GM12891 (cell line): ENCODE results near the gene LOXHD1.

Experiments used
- POLR2A ChIP-seq: IDR thresholded peaks from 2 replicates; pipeline ENCODE4 v1.6.1; 2011; ENCODE audit warnings: low read depth, low read length, control low read depth
- POLR2AphosphoS5 ChIP-seq: IDR thresholded peaks from 2 replicates; pipeline ENCODE4 v1.6.1; 2011; ENCODE audit warnings: low read depth, low read length, control low read depth
- TAF1 ChIP-seq: IDR thresholded peaks from 2 replicates; pipeline ENCODE4 v1.6.1; 2011; ENCODE audit warnings: low read depth, low read length, control low read depth

- TF ChIP-seq TAF1: no peak
- no peak for TF ChIP-seq POLR2AphosphoS5
- TF ChIP-seq POLR2A: no peak
Observed at GRCh38 chr18:46679846-46680598, 23.0 kb upstream of the LOXHD1 start.
